Suppressor macrophage (primary cell): Measurements from ENCODE around the gene TEX28.
A peak's percentile ranks its signal among the peaks of the same experiment; 100 is the strongest.
"Not testable (repeated sequence)": the region's sequence is repeated elsewhere in the genome, so short reads cannot be mapped to it uniquely, and the experiment has no call there.

Experiments used
- DNase-seq, 4 experiments: peaks; one replicate each; pipeline ENCODE4 v3.0.0-alpha.2; 2020 to 2022
- total RNA-seq, 17 experiments: gene quantifications; one replicate each; lab custom pipeline; 2026; ENCODE audit warnings: mixed read lengths in 6 of 17, inconsistent platforms in 3 of 17; lab: John Stamatoyannopoulos, UW

The TEX28 gene, protein sequence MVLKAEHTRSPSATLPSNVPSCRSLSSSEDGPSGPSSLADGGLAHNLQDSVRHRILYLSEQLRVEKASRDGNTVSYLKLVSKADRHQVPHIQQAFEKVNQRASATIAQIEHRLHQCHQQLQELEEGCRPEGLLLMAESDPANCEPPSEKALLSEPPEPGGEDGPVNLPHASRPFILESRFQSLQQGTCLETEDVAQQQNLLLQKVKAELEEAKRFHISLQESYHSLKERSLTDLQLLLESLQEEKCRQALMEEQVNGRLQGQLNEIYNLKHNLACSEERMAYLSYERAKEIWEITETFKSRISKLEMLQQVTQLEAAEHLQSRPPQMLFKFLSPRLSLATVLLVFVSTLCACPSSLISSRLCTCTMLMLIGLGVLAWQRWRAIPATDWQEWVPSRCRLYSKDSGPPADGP
- 0 to 0.22 (median 0) reads per million in 17 experiments for total RNA-seq

DNA sequence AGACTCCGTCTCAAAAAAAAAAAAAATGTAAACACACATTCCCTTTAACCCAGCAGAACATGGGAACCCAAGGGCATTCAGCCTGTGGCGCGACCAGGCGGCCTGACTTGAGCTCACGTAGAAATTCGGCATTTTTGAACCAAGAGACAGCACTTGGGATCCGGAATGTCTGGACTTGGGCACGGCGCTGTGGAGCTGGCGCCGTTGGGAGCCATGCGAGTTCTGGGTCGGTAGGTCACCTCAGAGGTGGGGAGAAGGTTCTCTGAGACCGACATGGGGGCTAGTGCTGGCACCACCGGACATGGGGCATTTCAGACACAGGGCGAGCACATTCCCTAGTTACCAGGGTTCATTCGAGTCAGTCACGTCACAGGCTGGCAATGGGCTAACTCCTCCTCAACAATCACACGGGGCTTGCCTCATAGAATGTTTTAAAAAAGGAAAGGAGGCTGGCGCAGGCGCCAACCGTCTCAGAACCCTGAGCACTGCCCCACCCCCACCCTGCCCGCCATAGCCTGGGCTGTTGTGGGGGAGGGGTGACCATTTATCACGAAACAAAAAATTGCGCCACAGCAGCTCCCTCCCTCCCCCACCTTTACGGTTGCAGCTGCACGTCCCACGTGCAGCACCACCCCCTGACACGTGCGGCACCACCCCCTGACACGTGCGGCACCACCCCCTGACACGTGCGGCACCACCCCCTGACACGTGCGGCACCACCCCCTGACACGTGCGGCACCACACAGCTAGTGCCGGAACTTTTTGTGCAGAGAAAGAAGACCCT lies at the start of gene TEX28:
TEX28 (minus strand) TSS at position 334 of the 784 bp plus-strand sequence. CDS start 3,007 bp downstream, outside the sequence.
- peak in 1 of 4 experiments; percentile 7 for DNase-seq

DNA sequence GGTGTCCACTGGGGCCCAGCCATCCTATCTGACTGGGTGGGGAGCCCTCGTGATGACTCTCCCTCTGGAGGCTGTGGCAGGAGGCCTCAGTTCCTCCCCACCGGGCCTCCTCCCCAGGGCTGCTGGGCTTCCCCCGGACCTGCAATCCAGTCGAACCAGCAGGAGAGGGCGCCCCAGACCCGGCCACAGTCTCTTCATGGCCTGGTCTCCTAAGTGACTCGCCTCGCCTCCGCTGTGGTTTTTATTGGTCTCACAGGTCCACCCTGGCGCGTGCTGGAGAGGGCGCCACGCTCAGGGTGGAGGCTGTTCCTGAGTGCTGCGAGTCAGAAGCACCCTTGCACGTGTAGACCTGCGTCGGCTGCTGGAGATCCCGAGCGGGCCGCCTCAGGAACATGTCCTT lies 48.7 kb upstream of the TEX28 start:
- DNase-seq, result not testable (repeated sequence)

DNA sequence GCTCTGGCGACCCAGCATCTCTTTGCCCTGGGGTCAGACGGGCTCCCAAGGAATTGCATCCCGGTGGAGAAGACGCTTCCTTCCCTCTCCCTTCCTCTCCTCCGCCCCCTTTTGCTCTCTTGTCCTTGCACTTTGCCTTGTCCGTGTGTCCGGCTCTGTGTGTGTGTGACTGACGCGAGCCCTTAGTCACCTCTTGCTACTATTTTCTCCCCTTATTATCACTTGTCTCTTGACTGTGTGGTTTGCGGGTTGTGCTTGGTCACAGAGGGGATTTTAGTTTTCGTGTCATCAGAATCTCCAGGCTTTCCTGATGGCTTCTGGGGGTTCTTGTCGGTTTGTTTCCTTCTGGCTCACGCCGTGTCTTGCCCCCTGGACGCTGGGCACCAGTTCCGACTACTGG lies 48.1 kb upstream of the TEX28 start:
- not testable (repeated sequence) for DNase-seq

DNA sequence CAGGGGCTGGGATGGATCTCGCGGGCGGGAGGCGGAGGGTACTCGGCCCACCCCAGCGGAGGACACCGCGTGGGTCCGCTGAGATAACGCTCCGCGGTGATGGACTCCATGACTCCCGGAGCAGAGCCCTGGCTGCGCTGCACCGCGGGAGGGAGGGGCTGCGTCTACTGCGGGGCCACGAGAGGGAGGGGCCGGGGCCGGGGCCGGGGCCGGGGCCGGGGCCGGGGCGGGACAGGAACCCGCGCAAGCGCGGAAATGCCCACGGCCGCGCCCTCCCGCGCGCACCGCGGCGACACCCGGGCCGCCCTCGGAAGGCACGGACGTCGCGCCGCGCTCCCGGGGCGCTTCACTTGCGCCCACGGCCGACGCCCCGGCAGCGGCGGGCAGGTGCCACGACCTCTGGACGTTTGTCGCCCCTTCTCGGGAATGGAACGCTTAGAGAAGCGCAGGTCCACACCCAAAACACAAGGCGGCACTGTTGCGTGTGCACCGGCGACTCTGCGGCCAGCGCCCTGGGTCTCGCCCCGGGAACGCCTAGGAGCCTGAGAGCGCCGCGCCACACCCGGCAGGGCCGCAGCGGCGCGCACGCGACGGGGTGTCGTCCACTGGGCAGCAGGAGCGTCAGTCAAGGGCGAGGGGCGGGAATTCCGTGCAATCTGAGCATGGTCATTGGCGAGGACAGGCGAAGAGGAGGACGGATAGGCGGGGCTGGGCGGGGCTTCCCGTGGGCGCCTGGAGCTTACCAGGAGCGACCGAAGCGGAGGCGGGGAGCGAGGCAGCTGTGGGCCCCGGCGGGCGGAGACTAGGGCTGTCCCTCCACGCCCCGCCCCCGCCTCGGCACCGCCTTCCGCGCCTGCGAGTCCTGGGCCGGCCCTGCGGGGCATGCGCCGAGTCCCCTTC lies 46.7 kb upstream of the TEX28 start:
- DNase-seq, result not testable (repeated sequence)

DNA sequence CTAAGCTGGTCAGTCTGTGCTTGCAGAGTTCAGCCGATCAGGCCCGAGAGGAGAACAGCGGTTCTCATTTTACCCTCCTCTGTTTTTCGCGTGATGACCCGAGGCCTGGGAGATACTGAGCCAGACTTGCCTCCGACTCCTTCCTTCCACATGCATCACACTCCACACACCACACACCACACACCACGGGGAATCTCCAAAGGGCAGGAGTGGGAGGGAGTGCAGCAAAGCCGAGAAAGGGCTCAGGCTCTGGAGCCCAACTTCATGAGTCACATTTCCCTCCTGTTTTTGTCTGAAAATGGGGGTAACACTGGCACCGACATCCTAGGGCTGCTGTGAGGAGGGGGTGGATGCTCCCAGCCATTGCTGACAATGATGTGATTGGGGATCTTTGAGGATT lies 39.6 kb upstream of the TEX28 start:
- DNase-seq, result peak; percentile 31 to 70 (median 54)

DNA sequence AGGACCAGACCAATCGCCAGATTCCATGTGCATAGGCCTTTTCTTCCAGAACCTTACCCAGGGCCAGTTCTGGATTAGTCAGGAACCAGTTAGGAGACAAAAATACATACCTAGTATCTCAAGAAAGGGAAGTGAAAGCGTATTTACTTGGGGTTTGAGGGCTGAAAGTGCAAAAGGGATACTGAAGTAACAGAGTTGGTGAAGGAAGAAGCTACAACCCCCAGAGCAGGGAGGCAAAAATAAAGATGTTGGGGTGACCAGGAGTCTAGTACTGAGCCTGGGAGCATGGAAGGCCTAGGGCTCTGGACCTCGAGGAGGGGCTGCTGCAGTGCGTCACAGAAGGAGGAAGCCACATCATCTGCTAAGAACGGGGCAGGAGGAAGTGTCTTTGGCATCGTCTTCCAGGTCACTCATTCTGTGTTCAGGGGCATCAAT lies 38.9 kb upstream of the TEX28 start:
- DNase-seq, result peak; percentile 35 to 62 (median 50)

DNA sequence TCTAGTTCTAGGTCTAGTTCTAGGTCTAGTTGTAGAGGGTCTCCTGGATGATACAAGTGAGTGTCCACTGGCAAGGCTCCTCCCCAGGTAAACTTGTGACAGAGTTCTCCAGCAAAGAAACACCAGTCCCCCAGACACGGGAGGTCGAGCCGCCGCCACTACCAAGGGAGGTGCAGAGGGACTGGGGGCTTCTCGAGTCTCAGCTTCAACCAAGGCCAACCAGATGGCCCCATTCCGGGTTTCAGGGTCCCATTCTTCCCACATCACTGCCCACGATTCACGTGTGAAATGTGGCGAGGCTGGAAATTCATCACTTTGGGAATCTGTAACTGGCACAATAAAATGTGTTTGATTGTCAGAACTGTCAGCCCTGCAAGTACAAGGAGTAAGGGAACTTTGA lies 38.2 kb upstream of the TEX28 start:
- DNase-seq, result no peak

DNA sequence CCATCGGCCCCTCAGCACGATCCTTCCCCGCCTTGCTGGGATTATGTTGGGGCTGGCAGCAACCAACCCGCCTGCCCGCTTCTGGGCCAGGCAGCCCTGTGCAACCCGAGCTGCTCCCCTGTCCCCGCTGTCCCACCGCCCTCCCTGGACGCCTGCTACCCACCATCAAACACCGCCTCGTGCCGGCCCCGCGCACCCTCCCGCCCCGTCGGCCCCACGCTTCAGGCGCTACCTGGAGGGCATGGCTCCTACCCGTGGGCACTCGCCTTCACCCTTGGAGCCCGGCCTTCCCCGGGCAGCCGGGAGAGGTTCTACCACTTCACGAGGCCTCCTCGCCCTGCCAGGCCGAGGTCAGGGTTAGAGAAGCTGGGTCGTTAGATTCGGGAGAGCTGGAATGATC lies 37.6 kb upstream of the TEX28 start:
- no peak for DNase-seq

DNA sequence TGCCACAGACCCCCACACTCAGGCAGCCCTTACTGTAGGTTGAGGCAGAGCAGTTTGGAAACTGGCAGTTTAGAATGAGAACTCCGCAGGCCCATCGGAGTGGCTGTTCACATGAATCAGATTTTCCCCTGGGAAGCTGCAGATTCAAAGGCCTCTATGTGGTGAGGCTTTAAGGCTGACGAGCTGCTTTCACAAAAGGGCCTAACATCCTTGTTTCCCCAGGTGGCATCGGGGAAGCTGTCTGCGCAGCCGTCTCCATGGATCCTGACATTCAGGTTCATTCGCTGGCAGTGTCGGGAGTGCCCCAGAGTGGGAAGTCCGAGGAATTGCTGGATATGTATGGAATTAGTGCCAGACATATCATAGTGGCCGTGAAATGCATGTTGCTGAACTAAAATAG lies 34.4 kb upstream of the TEX28 start:
- no peak for DNase-seq

DNA sequence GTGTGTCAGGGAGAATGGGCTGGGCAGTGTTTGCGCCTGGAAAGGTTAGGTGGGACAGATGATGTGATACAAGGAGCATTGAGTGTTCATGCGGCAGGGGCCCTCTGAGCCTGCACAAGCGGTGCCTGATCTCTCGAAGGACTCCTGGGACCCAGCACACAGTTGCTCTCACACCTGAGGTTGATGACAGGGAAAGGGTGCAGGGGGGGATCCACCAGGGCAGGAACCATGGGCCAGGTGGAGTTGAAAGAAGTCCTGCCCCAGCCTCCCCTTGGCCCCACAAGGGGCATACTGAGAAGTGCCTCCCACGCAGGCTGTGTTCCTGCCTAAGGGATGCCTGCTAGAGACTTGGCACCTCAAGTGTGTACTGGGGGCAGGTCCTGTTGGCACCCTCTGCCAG lies 33.7 kb upstream of the TEX28 start:
- DNase-seq, result no peak

DNA sequence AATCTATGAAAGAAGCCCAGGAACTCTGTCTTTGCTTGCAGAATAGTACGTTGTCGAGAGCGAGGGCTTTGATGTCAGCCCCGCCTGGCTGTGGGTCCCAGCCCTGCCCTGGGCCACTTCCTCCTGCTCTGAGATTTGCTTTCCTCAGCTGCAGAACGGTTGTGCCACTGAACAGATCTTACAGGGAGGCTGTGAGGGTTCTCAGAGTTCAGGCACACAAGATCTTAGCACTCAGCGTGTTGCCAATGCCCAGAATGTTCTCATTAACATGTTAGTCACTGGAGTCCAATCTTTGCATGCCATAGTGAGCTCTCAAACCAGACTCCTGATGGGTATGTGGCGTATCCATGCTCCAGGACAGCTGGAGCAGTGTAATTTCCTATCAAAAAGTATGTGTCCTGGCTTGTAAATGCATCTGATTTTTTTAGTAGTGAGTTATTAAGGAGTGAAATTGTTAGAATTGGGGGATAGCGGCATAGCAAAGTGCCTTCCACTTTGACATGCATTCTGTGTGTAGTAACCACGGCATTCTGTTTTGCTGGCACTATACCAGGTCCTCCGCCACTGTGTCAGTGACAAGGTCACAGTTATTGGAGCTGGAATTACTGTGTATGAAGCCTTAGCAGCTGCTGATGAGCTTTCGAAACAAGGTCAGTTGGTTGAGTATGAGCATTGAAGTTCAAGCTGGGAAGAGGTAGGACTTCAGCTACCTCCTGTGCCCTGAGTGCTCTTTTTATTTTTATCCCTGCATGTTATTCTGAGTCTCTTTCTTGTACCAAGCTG lies 32.3 kb upstream of the TEX28 start:
- peak; percentile 10 to 60 (median 48) for DNase-seq

DNA sequence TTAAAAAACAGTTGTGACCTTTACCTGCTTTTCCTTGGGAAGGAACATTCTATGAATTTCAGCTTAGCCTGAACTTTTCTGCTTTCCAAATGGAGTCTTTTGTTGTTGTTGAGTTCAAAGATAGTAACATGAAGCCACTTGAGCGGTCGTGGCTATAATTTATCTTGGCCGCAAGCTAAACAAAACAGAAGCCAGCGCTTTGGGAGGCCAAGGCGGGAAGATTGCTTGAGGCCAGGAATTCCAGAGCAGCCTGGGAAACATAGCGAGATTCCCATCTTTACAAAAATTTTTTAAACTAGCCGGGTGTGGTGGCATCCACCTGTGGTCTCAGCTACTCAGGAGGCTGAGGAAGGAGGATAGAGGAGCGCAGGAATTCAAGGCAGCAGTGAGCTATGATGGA lies 30.6 kb upstream of the TEX28 start:
- DNase-seq, result no peak

DNA sequence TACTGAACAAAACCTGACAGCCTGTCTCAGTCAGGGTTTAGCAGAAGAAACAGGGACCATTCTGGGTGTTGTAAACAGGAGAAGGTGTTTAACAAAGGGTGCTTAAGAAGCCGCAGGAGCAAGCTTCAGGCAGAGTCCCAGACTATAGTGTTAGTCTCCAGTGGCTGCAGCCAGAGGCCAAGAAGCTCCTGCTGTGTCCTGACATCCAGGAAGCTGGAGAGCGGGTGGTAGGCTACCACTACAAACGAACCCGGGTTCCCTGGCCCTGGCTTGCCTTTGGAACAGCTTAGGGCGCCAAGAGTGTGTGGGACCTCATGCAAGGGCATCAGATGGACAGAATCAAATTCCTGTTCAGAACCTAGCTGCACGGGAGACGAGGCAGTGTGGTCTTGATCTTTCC lies 28.6 kb upstream of the TEX28 start:
- DNase-seq, result no peak

DNA sequence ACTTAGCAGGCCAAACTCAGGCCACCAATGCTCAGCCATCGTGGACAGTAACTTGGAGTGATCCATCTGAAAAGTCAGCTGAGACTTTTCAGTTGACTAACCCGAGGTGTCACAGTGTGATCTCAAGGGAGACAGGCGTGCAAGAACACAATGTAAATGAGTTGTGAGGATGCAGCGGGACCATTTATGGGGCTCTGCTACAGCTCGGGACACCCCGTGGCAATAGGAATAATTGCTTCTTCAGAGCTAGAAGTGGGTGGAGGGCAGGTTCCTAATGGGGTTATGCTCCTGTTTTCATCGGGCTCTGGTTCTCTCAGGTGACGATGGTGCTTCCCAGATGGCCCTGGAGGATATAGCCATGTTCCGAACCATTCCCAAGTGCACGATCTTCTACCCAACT lies 28.0 kb upstream of the TEX28 start:
- DNase-seq, result no peak

DNA sequence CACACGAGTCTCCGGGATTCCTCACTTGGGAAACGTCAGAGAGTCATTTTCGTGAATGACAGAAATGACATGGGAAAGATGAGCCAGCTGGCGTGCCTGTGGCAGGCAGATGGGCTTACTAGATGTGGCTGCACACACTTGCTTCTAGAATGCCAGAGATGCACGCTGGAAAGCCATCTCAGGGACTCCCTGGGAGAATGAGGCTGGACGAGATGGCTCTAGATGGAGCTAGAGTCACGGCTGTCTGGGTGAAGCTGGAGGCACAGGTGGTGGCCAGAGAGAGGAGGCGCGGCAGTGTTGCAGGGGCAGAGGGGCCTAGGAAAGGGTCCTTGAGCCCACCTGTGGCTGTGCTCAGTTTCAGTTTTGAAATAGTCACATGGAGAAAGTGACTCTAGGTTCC lies 26.7 kb upstream of the TEX28 start:
- no peak for DNase-seq

DNA sequence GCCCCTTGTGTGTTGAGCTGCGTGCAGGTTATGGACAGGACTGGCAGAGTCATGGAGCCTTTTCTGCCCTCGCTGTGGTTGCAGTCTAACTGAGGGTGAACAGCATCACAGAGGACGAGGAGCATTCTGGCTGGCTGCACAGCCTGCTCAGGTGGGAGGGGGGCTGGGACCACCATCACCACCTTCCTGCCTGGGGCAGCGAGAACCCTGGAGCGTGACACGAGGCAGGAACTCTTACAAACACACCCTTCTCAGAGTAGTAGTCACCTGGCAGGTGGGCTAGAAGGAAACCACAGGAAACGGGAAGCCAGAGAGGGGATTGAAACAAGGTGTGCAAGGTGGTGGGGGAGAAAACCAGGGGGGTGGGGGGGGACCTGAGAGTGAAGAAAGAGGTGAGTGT lies 26.2 kb upstream of the TEX28 start:
- DNase-seq, result no peak

DNA sequence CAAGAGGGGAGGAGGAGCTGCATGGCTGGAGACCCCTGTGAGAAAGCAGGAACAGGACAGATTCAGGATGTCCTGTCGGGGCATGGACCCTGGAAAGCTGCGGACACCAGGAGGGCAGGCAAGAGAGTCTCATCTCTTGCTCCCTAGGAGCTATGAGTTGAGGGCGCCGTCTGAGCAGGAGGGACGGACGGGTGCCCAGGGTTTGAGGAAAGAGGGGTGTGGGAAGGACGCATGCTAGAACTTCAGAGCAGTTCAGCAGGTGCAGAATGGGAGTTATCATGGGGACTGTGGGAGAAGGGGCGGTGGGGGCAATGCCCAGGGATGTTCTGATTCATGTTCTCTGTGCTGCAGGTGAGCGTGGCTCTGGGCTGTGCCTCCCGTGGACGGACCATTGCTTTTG lies 25.5 kb upstream of the TEX28 start:
- DNase-seq, result no peak

DNA sequence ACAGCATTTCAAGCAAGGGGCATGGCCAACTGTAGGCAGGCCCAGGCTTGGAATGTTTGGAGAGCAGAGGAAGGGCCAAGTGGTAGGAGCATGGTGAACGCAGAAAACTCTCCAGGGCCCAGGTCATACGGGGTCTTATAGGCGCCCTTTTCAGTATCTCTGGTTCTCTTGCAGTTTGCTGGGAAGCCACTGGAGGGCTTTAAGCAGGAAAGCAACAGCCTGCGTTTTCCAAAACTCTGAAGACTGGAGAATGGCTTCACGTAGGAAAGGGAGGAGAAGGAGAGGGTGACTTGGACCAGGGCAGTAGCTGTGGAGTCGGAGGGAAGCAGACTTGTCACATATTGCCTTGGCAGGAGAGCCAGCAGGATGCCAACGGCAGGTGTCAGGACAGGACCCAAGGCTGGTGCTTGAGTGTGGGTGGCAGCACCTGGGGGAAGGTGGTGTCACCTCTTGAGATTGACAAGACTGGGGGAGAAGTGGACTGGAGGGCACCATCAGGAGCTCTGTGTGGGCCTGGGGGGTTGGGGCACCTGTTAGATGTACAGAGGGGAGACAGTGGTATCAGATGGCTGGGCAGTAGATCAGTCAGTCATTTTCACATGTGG lies 22.6 kb upstream of the TEX28 start:
- DNase-seq, result peak in 3 of 4 experiments; percentile 25 to 40 (median 36)

DNA sequence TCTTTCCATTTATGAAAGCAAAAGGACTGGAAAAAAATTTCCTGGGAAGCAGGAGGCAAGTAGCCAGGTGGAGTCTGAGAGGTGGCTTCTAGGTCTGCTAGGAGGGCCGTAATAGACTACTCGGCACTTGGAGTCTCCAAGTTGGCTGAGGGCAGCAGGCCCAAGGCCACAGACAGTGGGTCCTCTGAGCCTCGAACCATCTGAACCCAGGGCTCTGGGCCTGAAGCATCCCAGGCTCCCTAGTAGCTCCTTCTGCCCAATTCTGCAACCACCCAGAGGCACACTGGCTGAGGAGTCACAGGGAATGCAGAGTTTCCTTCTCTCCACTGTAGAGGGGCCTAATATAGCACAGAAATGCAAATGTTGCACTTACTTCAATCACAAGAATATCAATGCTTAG lies 20.5 kb upstream of the TEX28 start:
- DNase-seq, result no peak

DNA sequence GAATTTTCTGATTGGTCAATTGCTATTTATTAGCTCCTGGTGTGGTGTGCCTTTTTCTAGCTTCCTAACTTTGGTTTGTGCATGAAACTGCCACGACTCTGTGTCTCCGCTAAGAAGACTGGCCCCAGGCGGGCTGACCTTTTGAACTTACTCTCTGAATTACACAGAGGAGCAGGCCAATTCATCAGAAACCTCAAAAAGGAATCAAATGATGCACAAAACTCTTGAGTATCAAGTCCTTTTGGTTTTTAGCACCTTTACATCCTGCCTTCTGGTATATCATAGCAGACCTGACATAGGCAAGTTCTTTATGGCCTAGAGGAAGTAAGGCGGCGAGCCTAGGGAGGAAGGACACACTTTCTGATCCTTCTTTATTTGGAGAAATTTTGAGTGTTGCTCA lies 18.2 kb upstream of the TEX28 start:
- peak in 3 of 4 experiments; percentile 6 to 28 (median 7) for DNase-seq

DNA sequence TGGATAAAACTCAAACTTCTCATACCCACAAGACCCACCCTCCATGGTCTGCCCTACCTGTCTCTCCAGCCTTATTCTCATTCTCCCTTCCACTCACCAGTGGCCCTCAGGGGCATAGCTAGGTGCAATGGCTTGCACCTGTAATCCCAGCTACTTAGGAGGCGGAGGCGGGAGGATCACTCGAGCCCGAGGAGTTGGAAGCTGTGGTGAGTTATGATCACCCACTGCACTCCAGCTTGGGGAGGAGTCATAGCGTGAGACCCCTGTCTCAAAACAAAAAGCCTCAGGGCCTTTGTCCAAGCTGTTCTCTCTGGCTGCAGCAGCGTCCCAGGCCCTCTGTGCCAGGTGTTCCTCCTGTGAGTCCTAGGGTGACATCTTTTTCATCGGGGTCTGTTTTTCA lies 17.2 kb upstream of the TEX28 start:
- DNase-seq, result no peak
